ENCODE measurements around the gene P2RY13.

Gene P2RY13

DNA sequence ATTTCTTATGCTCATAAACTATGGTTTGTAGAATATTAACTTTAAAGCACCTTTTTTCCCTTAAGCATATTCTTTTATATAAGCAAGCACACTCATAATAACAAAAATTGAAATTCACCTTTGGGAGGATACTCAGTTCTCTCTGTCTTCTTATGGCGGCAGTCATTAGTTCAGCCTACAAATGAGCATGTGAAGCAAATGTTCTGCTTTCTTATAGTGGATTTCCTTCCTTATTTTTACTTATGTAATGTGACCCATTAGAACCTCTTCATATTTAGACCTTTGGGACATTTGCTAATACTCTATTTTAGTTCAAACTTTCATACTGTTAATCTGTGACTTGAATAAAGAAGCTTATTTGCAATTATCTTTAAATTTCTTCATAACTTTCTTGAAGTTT lies at the start of gene P2RY13:
TSS of gene P2RY13 (minus strand) at position 187 of the 400 bp plus-strand sequence. CDS start at position 166, 21 bp downstream.
- DNase-seq, result peak; percentile 74

DNA sequence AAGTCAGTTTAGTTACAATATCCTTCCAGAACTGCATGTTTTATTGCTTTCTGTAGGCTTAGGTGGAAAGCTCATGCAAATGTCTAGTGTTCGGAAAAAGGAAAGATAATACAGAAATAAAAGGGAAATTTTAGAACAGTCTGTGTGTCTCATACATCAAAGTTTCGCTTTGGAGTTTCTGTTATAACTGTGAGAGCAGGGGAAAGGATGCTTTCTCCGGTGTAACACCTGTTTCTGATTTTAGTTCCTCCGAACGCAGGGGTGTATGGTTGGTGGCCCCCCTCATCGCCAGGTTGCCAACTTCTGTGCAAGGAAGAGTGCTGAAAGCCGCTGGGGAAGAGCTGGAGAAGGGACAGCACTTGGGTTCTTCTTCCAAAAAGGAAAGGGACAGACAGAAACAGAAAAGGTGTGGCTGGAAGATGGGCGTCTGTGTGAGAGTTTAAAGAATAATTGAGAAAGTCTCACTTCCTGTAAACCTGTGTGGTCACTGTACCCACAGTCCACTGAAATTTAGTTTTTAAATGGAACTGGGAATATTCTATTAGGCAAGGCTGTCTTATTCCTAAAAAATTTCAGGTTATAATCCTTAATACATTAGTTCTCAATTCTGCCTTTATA lies 48.5 kb upstream of the P2RY13 start:
- no peak for DNase-seq

DNA sequence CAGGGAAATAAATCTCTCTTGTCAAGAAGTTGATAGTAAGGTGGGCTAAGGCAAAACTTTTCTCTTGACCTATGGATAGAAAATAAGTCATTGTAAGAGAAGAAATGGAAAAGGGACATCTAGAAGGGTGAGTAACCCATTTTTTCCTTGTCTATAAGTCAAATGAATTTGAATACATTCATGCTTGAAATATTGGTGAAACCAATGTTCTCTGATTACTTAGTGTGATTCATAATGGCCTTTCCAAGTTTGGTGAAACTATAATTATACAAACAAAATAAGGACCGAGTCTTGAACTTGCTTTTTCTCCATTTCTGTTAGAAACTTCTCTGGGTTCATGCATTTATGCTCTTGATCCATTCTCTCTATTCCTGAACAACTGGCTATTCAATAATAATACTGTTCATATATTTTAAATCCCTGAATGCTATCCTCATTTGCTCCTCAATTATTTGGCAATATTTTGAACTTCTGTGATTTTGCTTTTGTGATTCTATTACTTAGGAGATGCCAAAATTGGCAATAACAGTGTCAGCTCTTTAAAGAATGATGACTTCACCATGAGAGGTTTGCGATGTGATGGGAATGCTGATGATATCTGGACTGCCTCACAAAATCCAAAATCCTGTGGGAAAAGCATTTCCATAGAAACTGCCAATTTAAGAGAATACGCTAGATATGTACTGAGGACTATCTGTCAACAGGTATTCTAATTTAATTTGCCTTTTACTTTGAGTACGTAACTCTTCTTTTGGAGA lies 42.9 kb upstream of the P2RY13 start:
- no peak for DNase-seq

DNA sequence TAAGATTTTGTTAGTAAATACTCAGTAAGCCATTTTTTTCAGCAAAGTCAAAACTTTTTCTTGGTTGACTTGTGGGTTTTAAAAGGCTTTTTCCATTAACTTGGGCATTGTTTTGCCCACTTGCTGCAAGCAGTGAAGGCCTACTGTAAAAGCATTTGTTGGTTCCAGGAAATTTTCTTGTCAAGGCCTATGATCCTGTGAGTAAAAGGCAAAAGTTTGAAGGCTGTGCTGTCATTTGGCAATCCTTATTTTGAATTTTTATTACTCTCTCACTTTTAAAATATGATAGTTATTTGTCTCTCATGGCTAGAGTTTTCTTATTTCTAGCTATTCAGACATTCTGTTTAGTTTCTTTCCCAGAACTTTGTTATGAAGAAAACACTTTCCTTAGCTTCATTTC lies 42.2 kb upstream of the P2RY13 start:
- DNase-seq, result no peak

DNA sequence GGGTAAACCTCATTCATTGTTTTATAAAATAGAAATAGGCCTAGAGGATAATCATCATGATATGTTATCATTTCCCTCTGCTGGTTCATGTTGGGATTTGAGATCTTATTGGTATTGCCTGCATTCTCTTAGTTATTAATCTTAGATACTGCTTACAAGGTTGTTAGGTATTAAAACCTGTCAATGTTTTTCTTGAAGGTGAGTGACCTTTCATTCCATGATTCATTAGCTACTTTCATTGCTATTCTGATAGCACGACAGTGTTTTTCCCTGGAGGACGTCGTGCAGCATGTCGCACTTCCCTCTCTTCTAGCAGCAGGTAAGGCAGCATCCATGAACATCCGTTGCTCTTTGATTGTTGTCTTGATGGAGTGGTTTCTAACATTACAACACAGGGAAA lies 38.1 kb upstream of the P2RY13 start:
- DNase-seq, result no peak

DNA sequence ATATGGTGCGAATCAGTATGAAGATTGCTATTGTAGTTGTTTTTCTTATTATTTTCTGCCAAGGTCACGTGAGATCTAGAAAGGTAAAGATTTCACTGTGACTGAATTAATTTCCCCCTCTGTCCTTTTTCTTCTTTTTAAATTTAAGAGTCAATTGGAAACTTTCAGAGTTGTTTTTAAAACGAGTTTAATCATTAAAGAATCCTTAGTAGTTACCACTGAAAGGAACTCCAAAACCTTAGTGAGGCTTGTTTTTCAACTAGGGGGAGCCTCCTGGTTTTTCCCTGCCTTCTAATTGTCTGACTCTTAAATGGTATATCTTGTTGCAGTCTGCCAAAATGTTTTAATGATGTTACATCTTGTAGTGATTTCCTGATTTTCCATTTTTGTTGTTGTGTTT lies 37.6 kb upstream of the P2RY13 start:
- no peak for DNase-seq

DNA sequence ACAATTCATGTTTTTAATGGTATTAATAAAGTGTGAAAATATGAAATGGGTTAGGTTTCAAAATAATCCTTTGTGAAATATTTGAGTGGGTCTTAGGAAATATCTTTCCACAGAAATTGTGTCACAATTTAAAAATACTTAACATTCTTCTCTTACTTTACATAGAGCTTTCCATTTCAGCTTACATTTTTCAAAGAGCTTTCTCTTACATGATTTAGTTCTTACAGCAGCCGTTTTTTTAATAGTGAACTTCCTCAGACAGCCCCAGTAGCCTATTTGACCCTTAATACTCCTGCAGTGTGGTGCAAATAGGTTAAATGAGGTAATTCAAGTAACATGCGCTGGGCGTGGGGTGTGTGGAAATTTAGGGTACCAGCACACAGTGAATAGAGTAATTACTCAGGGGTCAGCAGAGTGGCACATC lies 33.4 kb upstream of the P2RY13 start:
- peak; percentile 76 for DNase-seq

DNA sequence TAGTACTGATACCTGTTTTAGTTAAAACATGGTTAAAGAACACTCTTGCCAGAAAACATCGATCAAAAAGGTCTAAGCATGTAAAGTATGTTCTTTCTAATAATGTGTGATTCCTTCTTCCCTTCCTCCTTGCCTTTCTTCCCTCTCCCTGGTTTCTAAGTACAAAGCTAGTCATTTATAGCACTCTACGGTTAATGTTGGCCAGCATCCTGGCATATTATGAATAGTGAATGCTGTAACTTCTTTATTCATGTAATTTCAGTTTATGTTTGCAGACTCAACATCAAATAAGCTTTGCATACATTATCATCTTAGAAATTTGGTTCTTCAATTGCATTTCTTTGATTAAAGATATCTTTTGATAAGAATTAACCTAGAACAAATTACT lies 28.1 kb upstream of the P2RY13 start:
- DNase-seq, result no peak

DNA sequence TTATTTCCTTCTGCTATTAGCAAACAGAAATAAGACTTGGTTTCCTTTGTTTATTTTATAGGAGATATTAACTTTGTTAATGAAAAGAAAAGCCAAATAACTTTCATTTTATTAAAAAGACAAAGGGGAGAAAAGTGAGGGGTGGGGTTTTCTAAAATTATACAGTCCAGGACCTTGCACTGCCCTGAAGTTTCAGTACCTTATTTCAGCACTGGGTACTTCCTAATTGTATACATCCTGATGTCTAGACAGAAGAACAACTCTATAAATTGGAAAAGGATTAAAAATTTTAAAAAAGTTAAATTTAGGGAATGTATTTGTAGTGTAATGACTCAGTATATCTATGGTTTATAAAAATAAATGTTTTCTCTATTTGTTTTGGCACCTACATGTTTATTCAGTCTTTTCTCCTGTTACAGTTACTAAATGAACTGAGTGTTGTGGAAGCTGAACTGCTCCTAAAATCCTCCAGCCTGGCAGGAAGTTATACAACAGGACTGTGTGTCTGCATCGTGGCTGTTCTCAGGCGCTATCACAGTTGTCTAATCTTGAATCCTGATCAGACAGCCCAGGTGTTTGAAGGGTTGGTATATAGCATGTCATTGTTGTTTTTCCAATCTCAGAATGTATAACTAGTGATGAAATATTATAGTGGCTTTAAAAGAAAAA lies 27.6 kb upstream of the P2RY13 start:
- peak; percentile 41 for DNase-seq

DNA sequence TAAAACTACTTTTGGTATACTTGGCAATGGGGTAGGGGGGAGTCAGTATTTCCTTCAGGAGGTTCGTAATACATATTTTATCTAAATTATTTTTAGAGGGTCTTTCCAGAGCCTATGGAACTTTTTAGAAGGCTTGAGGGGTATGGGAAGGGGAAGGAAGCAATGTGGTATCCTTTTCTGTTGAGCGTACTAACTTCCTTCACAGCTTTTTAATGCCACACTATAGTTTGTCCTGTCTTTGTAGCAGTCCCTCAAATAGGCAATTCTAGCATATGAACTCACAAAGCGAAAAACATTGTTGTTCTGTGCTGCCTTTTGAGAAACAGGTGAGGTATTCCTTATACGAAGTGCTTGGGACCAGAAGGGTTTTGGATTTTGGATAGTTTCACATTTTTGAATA lies 22.3 kb upstream of the P2RY13 start:
- DNase-seq, result no peak

DNA sequence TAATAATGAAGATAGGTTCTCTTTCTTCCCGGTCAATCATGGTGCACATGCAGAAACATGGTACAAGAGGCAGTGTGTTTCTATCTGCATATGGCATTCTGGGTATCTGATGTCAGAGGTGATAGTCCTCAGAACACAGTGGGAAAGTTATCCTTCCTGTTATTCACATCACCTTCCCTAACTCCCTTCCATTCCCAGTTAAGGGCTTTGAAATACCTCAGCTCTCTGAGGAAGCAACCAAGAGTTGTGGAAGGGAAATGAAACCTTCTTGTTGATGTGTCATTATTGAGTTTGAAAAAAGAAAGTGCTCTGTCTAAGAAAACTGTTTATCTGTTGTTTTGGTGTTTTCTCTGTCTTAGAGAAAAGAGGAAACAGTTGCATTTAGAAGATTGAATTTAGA lies 21.9 kb upstream of the P2RY13 start:
- DNase-seq, result peak; percentile 87

DNA sequence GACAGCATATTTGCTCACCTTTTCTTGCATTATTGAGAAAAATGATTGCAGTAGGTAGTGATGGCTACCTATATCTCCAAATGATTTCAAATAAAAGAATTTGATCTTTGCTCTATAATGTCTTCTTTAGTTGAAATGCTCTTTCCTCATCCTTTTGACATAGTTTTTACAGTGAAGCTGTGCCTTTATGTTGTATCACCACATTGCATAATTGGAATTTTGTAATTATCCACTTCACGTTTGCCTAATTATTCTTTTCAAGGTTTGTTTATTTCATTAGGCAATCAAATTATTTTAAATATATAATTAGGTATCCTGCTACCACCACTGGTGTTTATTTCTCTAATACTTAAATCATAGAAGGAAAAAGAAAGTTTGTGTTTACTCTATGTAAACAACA lies 21.3 kb upstream of the P2RY13 start:
- peak; percentile 67 for DNase-seq

DNA sequence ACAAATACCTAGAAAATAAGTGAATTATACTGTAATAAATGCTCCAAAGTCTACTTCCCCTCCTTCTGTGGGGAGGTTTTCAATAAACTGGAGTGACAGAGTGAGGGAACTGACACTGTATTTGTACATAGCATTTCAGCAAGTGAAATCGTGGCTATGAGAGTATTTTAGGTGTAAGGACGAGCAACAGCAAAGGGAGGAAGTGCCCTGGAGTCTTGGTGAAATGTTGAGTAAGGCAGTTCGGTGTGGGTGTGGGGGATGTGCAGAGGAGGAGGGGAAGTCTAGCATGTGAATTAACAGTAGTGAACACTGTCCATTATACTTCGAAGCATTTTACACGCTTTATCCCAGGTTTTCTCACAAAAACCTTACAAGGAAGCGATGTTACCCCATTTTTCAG lies 18.1 kb upstream of the P2RY13 start:
- DNase-seq, result peak; percentile 89

DNA sequence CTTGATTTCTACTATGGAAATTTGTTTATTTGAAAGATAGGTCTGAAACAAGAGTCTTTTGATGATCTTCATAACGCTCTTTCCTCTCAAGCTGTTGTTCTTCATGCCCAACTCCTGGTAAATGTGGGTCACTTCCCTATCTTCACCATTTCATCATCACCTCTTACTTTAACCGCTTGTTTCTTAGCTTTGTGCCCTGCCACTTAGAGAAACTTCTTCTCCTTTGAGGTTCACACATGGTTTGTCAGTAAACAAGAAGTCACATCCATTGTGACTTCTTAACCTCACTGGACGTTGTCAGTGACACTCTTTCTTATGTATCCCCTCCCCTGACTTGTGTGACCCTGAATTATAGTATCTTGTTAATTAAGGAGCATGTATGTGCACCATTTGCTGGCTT lies 16.9 kb upstream of the P2RY13 start:
- peak; percentile 85 for DNase-seq

DNA sequence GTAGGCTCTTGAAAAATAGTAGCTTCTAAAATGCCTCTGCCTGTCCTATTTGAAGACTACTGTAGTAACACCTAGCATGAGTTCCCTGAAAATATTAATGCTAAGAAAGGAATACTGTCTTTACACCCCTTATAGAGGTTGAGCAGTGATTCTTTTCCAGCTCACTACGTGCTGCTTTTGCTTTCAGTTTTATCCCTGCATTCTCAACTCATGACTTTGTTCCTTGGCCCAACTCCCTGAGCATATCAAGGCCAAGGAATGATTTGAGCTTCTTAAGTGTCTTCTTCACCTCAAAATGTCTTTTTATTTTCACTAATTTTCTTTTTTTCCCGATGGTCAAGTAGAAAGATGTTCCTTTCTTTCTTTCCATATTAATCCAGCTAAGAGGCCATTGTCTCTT lies 16.5 kb upstream of the P2RY13 start:
- peak; percentile 64 for DNase-seq

DNA sequence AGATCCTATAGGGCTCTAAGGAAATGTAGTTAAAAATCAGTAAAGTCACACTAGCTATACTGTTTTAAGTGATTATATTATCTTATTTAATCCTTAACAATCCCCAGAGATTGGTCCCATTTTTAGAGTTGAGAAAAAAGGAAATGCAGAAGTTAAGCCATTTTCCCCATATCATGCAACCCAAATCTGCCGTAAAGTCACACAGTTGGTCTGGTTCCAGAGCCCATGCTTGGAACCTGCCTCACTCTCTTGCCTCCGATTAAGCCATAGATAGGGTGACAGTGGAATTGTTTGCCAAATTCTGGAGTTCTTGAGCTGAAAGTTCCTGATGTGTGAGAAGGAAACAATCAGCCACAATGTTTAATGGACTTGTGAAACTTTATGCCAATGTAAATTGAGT lies 2.3 kb upstream of the P2RY13 start:
- DNase-seq, result peak; percentile 59

DNA sequence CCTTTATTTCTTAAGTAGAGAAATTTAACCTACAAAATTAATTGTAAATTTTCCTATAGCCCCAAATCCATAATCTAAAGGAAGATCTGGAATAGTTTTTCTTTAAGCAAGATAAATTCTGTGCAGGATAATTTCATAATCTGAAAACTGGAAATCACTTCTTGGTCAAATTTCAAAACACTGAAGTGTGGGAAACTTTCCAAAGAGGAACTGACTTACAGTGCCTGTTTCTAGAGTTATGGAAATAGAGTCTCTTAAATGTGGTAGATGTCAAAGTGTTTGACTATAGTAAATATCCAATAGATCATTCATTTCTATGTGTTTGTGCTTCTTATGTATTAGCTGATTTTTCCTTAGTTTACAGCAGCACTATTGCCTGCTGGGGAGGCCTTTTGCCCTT lies 1.6 kb upstream of the P2RY13 start:
- peak; percentile 85 for DNase-seq

DNA sequence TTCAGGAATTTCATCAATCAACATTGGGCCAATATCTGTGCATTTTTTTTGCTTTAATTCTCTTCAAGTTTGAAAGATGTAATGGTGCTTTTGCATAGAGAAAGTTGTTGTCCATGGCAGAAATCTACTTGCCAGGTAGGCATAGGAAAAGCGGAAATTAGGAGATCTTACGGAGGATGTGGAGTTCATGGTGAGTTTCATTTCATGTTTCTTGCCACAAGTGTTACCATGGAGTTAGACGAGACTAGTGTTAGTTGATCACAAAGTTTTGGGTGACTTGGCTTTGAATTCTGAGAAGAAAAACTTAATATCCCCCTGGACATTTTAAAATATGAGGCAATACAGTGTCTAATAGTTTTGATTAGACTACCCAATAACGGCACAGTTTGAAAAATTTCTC lies 1.0 kb upstream of the P2RY13 start:
- DNase-seq, result peak; percentile 49

DNA sequence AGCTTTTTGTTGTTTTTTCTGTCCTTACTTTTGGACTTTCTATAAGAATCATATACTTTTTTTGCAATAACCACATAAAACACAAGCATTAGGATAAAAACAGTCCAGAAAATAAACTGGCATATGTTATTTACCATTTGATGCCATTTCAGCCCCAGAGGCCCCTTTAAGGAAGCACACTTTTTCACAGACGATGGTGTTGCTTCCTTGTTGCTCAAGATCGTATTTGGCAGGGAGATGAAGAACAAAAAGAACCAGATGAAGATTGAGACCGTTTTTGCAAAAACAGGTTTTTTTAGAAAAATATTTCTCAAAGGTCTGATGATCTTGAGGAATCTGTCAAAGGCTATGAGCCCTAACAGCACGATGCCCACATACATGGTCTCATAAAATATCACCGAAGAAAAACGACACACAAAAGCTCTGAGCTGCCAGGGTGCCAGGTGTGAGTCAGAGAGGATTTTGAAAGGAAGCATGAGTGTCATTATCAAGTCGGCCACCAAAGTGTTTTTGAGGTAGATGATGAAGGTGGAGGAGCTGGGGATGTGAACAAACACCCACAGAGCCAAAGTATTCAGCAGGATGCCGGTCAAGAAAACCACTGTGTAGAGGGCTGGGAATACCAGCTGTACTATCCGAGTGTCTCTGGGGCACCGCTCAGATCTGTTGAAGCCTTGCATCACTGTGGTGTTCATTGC lies 902 bp downstream of the P2RY13 start:
- peak; percentile 50 for DNase-seq

DNA sequence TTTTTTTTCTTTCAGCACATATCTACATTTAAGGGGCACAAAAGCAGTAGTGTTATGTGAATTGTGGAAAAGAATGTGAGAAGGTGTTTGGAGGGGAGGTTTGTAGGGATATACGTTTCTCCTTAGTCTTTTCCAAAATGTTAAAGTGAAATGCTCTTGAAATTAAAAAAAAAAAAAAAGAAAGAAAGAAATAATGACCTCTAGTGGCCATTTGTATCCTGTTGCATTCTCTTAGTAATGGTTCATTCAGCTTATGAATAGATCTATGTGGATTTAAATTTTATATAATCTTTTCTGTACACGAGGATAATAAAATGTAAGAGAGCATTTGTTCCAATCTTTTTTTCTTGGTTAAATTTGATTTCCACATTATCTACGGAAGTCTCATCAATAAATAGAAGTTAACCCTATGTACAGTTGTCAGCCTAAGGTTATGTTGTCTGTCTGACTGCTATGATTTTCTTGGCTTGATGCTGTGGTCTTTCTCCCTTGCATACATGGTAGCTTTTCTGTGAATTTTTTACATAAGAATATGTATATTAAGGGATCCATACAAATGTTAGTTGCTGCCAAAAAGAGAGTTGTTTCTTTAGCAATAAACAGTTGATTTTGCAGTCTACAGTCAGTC lies 1.7 kb downstream of the P2RY13 start:
- peak; percentile 43 for DNase-seq

DNA sequence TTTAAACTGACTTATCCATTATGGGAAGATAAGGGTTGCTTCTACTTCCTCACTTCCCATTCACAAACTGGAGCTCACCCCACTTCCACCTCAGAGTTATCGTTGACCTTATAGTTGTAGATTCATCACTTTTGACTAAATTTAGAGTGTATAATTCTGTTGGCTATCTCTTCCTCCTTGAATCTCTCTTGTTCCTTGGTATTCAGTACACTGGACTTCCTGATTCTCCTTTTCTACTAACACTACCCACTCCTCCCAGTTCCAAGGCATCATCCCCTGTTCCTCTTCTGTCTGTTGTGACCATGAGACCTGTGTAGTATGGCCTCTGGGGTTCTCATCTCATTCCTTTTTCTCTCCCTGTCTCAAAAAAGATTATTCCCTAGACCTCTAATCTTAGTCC lies 6.8 kb downstream of the P2RY13 start:
- DNase-seq, result peak; percentile 18

DNA sequence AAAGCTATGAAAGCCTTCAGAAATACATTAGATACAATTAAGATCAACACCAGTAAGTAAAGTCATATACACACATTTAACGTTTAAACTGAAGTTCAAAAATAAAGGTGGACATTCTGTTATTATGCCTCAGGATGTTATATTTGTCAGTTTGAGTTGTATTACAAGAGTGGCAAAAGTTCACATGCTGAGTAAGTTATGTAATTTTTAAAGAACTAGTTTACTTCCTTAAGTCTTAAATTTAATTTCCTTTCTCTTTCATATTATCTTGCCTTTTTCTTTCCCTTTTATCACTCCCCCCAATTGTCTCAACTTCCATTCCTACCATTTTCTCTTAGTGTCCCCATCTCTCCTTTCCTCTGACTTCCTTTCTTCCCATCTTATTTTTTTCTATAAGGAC lies 7.8 kb downstream of the P2RY13 start:
- DNase-seq, result peak; percentile 60

DNA sequence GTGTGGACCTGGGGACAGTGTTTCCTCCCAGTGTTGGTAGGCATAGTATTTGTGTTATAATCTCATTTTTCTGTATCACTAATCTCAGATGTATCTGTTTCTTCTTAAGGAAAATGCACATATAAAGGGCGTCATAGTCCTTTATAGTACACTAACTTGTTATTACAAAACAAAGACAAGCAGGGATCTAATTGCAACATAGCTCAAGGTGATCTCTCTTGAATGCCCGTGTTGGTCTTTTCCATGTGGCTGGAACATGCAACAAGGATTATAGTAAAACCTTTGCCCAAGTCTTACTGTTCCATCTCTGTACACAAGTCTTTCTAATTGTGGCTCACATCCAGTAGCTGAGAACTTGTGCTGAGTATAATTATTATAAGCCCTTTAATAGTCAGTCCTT lies 9.2 kb downstream of the P2RY13 start:
- no peak for DNase-seq

Data from inflammatory macrophage treated with lipopolysaccharide for 4 hours (primary cell).